Measurements from ENCODE around the gene PICK1. TPM values are rescaled to one million over a fixed set of nuclear protein-coding genes. Genes with fewer than 3 reads are reported as not detected.
A peak's percentile ranks its signal among the peaks of the same experiment; 100 is the strongest.

PICK1 gene
- total and polyA plus RNA-seq, 2 of the 13 experiments (the other 11 are each of a cell fraction or from before 2014, with no cell fraction given), result 19.3 to 25.3 TPM

DNA sequence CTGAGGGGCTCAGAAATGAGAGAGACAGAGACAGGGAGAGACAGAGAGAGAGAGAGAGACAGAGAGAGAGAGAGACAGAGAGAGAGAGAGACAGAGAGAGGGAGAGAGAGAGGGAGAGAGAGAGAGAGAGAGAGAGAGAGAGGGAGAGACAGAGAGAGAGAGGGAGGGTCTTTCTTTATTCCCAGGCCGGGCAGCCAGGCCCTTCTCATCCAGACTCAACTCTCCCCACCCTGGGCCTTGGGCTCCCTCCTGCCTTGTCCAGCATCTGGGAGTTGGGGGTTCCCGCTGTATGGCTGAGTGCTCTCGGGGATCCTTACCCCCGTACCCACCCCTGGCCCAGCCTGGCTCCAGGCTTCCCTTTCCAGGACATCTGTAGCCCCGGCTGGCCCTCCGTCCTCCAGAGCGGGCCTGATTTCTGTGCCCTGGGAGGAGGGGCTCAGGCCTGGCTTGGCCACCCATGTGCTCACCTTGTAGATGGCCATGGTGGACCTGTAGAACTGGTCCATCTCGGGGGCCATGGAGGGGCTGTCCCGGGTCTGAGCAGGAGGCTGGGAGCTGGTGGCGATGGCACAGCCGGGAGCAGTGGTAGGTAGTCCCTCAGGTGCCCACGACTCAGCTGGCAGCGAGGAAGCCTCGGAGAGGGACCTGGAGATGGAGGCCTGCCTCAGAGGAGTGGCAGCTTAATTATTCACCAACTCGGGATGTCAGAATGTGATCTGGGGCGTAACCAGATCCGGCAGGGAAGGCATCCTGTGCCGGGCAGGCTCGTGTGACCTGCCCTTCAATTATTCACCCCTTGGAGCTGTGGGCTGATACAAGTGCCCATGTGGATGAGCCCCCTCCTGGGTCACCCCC is 53.0 kb downstream of the PICK1 start, which contains the start of gene BAIAP2L2 (continued):
- TF ChIP-seq TFE3 (CRISPR knock-in tag; IDR thresholded peaks at IDR 0.05) (0 out of 2 replicates have a peak, but pooled peaks have one; percentile 25), SIX4 (CRISPR knock-in tag; IDR thresholded peaks at IDR 0.05) (peak; percentile 69; the same call in 1 of the 2 replicates), ZNF234 (CRISPR knock-in tag; conservative IDR thresholded peaks at IDR 0.05) (no peak), DMAP1 (CRISPR knock-in tag; IDR thresholded peaks at IDR 0.05) (peak; percentile 82), ZNF205 (CRISPR knock-in tag; IDR thresholded peaks at IDR 0.05) (no peak), SPEN (CRISPR knock-in tag; IDR thresholded peaks at IDR 0.05; ENCODE audit: low read depth) (peak; percentile 44; the same call in 1 of the 2 replicates), ZNF572 (CRISPR knock-in tag; IDR thresholded peaks at IDR 0.05) (0 out of 2 replicates have a peak, but pooled peaks have one; percentile 61), YEATS2 (CRISPR knock-in tag; IDR thresholded peaks at IDR 0.05; ENCODE audit: borderline replicate concordance) (0 out of 2 replicates have a peak, but pooled peaks have one; percentile 73), ZNF569 (CRISPR knock-in tag; IDR thresholded peaks at IDR 0.05; ENCODE audit: borderline replicate concordance) (no peak), ZNF678 (CRISPR knock-in tag; IDR thresholded peaks at IDR 0.05) (no peak), GMEB2 (CRISPR knock-in tag; IDR thresholded peaks at IDR 0.05; ENCODE audit: low read depth) (no peak), ZBTB1 (CRISPR knock-in tag; IDR thresholded peaks at IDR 0.05; ENCODE audit: borderline replicate concordance) (0 out of 2 replicates have a peak, but pooled peaks have one; percentile 40), NFE2L2 (IDR thresholded peaks at IDR 0.05; ENCODE audit: low read length) (no peak), ZSCAN31 (CRISPR knock-in tag; IDR thresholded peaks at IDR 0.05; ENCODE audit: low read depth) (no peak), ZNF282 (IDR thresholded peaks at IDR 0.05; ENCODE audit: partially characterized antibody) (no peak), UBTF (CRISPR knock-in tag; IDR thresholded peaks at IDR 0.05) (peak; percentile 84; the same call in 1 of the 2 replicates), KAT8 (CRISPR knock-in tag; IDR thresholded peaks at IDR 0.05) (peak; percentile 28; the same call in 1 of the 2 replicates), POLR2A (IDR thresholded peaks at IDR 0.05; ENCODE audit: insufficient read depth in 1 of 2, low read depth in 2 of 2, low read length in 2 of 2) (peak; percentile 44 to 62; a peak in 3 of 4 replicates), ZNF629 (CRISPR knock-in tag; conservative IDR thresholded peaks at IDR 0.05) (no peak), MEF2D (CRISPR knock-in tag; IDR thresholded peaks at IDR 0.05) (0 out of 2 replicates have a peak, but pooled peaks have one; percentile 22), STAT5B (CRISPR knock-in tag; IDR thresholded peaks at IDR 0.05) (no peak)
- TF ChIP-seq, protein P1, sequence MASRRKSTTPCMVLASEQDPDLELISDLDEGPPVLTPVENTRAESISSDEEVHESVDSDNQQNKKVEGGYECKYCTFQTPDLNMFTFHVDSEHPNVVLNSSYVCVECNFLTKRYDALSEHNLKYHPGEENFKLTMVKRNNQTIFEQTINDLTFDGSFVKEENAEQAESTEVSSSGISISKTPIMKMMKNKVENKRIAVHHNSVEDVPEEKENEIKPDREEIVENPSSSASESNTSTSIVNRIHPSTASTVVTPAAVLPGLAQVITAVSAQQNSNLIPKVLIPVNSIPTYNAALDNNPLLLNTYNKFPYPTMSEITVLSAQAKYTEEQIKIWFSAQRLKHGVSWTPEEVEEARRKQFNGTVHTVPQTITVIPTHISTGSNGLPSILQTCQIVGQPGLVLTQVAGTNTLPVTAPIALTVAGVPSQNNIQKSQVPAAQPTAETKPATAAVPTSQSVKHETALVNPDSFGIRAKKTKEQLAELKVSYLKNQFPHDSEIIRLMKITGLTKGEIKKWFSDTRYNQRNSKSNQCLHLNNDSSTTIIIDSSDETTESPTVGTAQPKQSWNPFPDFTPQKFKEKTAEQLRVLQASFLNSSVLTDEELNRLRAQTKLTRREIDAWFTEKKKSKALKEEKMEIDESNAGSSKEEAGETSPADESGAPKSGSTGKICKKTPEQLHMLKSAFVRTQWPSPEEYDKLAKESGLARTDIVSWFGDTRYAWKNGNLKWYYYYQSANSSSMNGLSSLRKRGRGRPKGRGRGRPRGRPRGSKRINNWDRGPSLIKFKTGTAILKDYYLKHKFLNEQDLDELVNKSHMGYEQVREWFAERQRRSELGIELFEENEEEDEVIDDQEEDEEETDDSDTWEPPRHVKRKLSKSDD (CRISPR knock-in tag; IDR thresholded peaks at IDR 0.05; ENCODE audit: low read depth), result 0 out of 2 replicates have a peak, but pooled peaks have one; percentile 21

Data from HepG2 (cell line).